Measurements from ENCODE around the gene LINS1.

LINS1 gene

DNA sequence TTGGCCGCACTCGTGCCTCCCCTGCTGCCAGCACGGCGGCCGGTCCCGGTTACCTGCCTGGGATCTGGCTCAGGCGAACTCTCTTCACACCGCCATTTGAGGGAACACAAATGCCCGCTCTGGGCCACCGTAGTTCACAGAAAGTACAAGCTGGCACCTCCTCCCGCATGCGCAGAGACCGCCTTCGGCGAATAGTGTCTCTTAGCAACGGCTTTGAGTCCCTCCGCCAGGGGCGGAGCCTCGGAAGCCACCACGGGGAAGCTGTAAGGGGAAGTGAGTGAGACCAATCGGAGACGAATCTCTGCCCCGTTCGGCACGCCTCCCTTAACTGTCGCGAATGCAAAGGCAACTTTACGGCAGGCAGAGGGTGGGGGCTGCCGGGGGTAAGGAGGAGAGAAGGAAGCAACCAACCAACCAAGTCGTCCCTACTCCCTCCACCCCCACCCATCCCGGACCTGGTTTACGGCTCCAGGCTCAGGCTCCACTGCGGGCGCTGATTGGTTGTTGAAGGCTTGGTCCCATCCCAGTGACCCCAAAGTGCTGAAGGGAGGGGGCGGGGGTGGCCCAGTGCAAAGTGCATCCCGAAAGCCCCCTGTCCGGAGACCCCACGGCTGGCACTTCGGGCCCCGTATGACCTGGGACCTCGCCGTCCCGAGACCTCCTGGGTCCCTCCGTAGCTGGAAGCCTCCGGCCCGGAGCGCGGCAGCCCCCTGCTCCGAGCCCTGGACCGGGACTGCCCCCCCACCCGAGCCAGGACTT is at the start of gene LINS1, which contains the start of gene ASB7:
LINS1 (minus strand) TSS at position 121 of the 759 bp plus-strand sequence. CDS start 21,342 bp downstream, outside the sequence.
ASB7 (plus strand) TSS at position 526 of the 759 bp plus-strand sequence. CDS start 9,628 bp downstream, outside the sequence.
- TF ChIP-seq, protein P1, sequence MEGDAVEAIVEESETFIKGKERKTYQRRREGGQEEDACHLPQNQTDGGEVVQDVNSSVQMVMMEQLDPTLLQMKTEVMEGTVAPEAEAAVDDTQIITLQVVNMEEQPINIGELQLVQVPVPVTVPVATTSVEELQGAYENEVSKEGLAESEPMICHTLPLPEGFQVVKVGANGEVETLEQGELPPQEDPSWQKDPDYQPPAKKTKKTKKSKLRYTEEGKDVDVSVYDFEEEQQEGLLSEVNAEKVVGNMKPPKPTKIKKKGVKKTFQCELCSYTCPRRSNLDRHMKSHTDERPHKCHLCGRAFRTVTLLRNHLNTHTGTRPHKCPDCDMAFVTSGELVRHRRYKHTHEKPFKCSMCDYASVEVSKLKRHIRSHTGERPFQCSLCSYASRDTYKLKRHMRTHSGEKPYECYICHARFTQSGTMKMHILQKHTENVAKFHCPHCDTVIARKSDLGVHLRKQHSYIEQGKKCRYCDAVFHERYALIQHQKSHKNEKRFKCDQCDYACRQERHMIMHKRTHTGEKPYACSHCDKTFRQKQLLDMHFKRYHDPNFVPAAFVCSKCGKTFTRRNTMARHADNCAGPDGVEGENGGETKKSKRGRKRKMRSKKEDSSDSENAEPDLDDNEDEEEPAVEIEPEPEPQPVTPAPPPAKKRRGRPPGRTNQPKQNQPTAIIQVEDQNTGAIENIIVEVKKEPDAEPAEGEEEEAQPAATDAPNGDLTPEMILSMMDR (IDR thresholded peaks at IDR 0.05; ENCODE audit: low read depth, low read length, missing control alignments), result no peak

GRCh38 chr15:100651253-100651652 is 49.3 kb upstream of the LINS1 start:
- no peak for DNase-seq (ENCODE audit: low read depth)
- TF ChIP-seq, protein P1 (IDR thresholded peaks at IDR 0.05; ENCODE audit: low read depth, low read length, missing control alignments), result peak; percentile 15
- in situ Hi-C loops (cut with HindIII; ENCODE audit: low sequenced_read_pairs), result no loop called here
- H3K4me3 ChIP-seq (ENCODE audit: low read depth, low read length), result no peak overlapping the region

More for the DNA sequence above, at the start of gene LINS1, which contains the start of gene ASB7:
- peak; percentile 100 for DNase-seq (ENCODE audit: low read depth)
- in situ Hi-C loops (cut with HindIII; ENCODE audit: low sequenced_read_pairs), result no loop called here
- H3K4me3 ChIP-seq (ENCODE audit: low read depth, low read length), result peak within 1 kb of the TSS; percentile 99

- in situ Hi-C loops (cut with HindIII; ENCODE audit: low sequenced_read_pairs), result no loop called here
- TF ChIP-seq, protein P1 (IDR thresholded peaks at IDR 0.05; ENCODE audit: low read depth, low read length, missing control alignments), result no peak
- no peak for DNase-seq (ENCODE audit: low read depth)
- H3K4me3 ChIP-seq (ENCODE audit: low read depth, low read length), result no peak overlapping the region
Observed at GRCh38 chr15:100650685-100651084, 48.7 kb upstream of the LINS1 start.

DNA sequence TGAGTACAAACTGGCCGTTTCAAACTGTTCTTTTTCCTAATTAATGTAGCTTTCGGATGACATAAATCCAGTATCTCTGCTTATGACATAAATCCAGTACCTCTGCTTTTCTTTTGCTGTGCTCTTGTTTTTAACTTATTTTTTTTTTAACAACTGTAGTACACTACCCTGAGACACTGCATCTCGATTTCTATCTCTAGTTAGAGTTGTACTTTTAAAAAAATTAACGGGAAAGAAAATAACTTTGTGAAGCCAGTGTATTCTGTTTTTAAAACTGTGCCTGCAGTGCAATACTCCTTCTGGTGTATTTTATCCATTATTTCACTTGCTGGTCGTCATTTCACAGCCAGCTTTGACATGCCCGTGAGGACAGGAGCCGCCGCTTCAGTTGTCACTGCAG is 47.0 kb upstream of the LINS1 start:
- DNase-seq (ENCODE audit: low read depth), result no peak
- in situ Hi-C loops (cut with HindIII; ENCODE audit: low sequenced_read_pairs), result no loop called here
- H3K4me3 ChIP-seq (ENCODE audit: low read depth, low read length), result no peak overlapping the region
- TF ChIP-seq, protein P1 (IDR thresholded peaks at IDR 0.05; ENCODE audit: low read depth, low read length, missing control alignments), result no peak

DNA sequence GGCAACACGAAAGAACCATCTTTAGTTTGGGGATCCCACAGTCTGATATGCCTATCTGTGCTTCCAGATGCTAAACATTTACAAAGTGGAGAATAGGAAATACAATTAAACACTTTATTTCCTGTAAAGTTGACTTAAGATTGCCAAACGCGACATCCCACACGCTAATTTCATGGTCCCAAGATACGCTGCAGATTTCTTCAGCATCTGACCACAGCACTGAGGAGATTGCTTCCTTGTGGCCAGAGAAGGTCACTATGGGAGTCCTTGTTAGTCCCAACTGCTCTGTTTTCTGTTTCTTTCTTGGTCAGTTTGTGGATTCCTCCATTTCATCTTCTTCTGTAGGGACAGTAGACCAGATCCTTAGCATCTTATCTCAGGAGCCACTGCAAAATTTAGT is 43.7 kb upstream of the LINS1 start:
- TF ChIP-seq, protein P1 (IDR thresholded peaks at IDR 0.05; ENCODE audit: low read depth, low read length, missing control alignments), result no peak
- H3K4me3 ChIP-seq (ENCODE audit: low read depth, low read length), result no peak overlapping the region
- DNase-seq (ENCODE audit: low read depth), result no peak
- in situ Hi-C loops (cut with HindIII; ENCODE audit: low sequenced_read_pairs), result no loop called here

DNA sequence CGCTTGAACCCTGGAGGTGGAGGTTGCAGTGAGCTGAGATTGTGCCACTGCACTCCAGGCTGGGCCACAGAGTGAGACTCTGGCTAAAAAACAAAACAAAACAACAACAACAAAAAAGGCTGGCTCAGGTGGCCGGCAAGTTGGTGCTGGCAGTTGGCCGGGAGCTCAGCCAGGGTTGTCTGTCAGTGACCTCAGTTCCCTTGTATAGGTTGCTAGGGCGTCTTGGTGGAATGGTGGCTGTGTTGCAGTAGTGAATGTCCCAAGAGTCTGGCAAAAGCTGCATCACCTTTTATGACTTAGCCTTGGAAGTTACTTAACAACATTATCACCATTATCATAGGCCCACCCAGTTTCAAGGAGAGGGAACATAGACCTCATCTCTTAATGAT is 41.0 kb upstream of the LINS1 start:
- DNase-seq (ENCODE audit: low read depth), result no peak
- in situ Hi-C loops (cut with HindIII; ENCODE audit: low sequenced_read_pairs), result no loop called here

More for the DNA sequence above, 41.0 kb upstream of the LINS1 start:
- TF ChIP-seq, protein P1 (IDR thresholded peaks at IDR 0.05; ENCODE audit: low read depth, low read length, missing control alignments), result no peak
- H3K4me3 ChIP-seq (ENCODE audit: low read depth, low read length), result no peak overlapping the region

Data from astrocyte of the cerebellum (primary cell).